ENCODE results near the gene SUPT6H.

- no peak for TF ChIP-seq CTCF (IDR thresholded peaks at IDR 0.05)
- TF ChIP-seq RFX5 (IDR thresholded peaks at IDR 0.05; ENCODE audit: low read length), result no peak
- no peak for TF ChIP-seq YY1 (IDR thresholded peaks at IDR 0.05; ENCODE audit: low read depth)
- TF ChIP-seq FOXM1 (IDR thresholded peaks at IDR 0.05; ENCODE audit: low read depth), result no peak
- no peak for TF ChIP-seq REST (IDR thresholded peaks at IDR 0.05; ENCODE audit: low read depth, low read length)
- TF ChIP-seq SIN3A (IDR thresholded peaks at IDR 0.05; ENCODE audit: borderline replicate concordance, low read depth, low read length), result no peak
- no peak for TF ChIP-seq USF2 (IDR thresholded peaks at IDR 0.05; ENCODE audit: borderline replicate concordance, low read depth, low read length)
- TF ChIP-seq RCOR1 (IDR thresholded peaks at IDR 0.05; ENCODE audit: low read length), result no peak
- no peak for TF ChIP-seq TAF1 (IDR thresholded peaks at IDR 0.05; ENCODE audit: borderline replicate concordance, low read depth, low read length)
- TF ChIP-seq POLR2AphosphoS5 (IDR thresholded peaks at IDR 0.05; ENCODE audit: low read depth, low read length), result no peak
- no peak for TF ChIP-seq RXRA (IDR thresholded peaks at IDR 0.05; ENCODE audit: borderline replicate concordance, low read depth)
- no peak for TF ChIP-seq EP300 (IDR thresholded peaks at IDR 0.05; ENCODE audit: borderline replicate concordance in 1 of 2, low read depth in 1 of 2, low read length in 1 of 2)
- no peak for TF ChIP-seq TCF12 (IDR thresholded peaks at IDR 0.05)
Observed at GRCh38 chr17:28689011-28689410, 27.0 kb downstream of the SUPT6H start.
